GM23338 (cell line): ENCODE results near the gene COBL. TPM values are rescaled to one million over a fixed set of nuclear protein-coding genes. Genes with fewer than 3 reads are reported as not detected.

ENCODE experiments used
- ATAC-seq: fragments of 200-7000 bp; cut with Tn5 transposase; 3 replicates; pipeline ENCODE4 v1.9.1; 2020
- DNase-seq: peaks from one replicate; pipeline ENCODE4 v3.0.0-alpha.2; 2015; ENCODE audit warnings: low spot score
- H2AFZ ChIP-seq: fragments of 200-600 bp; sonication (generic); 2 replicates; pipeline ENCODE4 v1.8.0; 2016; ENCODE audit warnings: antibody characterized with exemption, mild to moderate bottlenecking, moderate library complexity
- H3F3A ChIP-seq: fragments of 200-600 bp; sonication (generic); replicated peaks from 2 replicates; pipeline ENCODE4 v1.8.0; 2017; ENCODE audit warnings: antibody characterized with exemption, mixed run types, low read depth
- H3K27ac ChIP-seq: fragments of 200-600 bp; sonication (generic); 2 replicates; pipeline ENCODE4 v1.6.1; 2016; ENCODE audit warnings: low read depth
- H3K27me3 ChIP-seq: fragments of 200-600 bp; sonication (generic); 2 replicates; pipeline ENCODE4 v1.8.0; 2016; ENCODE audit warnings: mild to moderate bottlenecking, mixed run types, moderate library complexity; ENCODE audit not compliant: insufficient read depth
- H3K36me3 ChIP-seq: fragments of 200-600 bp; sonication (generic); 2 replicates; pipeline ENCODE4 v1.8.0; 2016; ENCODE audit warnings: mild to moderate bottlenecking; ENCODE audit not compliant: insufficient read depth
- H3K4me1 ChIP-seq: fragments of 200-600 bp; sonication (generic); 2 replicates; pipeline ENCODE4 v1.8.0; 2016; ENCODE audit warnings: mild to moderate bottlenecking, moderate library complexity; ENCODE audit not compliant: insufficient read depth
- H3K4me2 ChIP-seq: fragments of 200-600 bp; sonication (generic); 2 replicates; pipeline ENCODE4 v1.7.1; 2017; ENCODE audit warnings: mixed run types
- H3K4me3 ChIP-seq: fragments of 200-600 bp; sonication (generic); 2 replicates; pipeline ENCODE4 v1.6.1; 2016; ENCODE audit warnings: mixed run types
- H3K79me2 ChIP-seq: fragments of 200-600 bp; sonication (generic); replicated peaks from 2 replicates; pipeline ENCODE4 v1.8.0; 2017; ENCODE audit warnings: mild to moderate bottlenecking; ENCODE audit not compliant: insufficient read depth
- H3K9me2 ChIP-seq: fragments of 200-600 bp; sonication (generic); 2 replicates; pipeline ENCODE4 v1.8.0; 2017; ENCODE audit not compliant: insufficient read depth
- H4K20me1 ChIP-seq: fragments of 200-600 bp; sonication (generic); replicated peaks from 2 replicates; pipeline ENCODE4 v1.8.0; 2017; ENCODE audit warnings: mild to moderate bottlenecking; ENCODE audit not compliant: insufficient read depth
- H3K27ac Mint-ChIP-seq: 2 replicates; pipeline ENCODE4 v1.8.0; 2020; ENCODE audit warnings: inconsistent platforms, mild to moderate bottlenecking, moderate library complexity, mixed read lengths
- H3K27me3 Mint-ChIP-seq: 3 replicates; pipeline ENCODE4 v1.8.0; 2022; ENCODE audit warnings: low read depth, mild to moderate bottlenecking, moderate library complexity, mixed read lengths, inconsistent platforms; ENCODE audit not compliant: insufficient read depth, poor library complexity
- H3K36me3 Mint-ChIP-seq: 3 replicates; pipeline ENCODE4 v1.8.0; 2021; ENCODE audit warnings: low read depth, mild to moderate bottlenecking, inconsistent platforms, moderate library complexity, mixed read lengths
- H3K4me1 Mint-ChIP-seq: 3 replicates; pipeline ENCODE4 v1.8.0; 2020; ENCODE audit warnings: mild to moderate bottlenecking, inconsistent platforms, mixed read lengths
- H3K4me3 Mint-ChIP-seq: 3 replicates; pipeline ENCODE4 v1.8.0; 2021; ENCODE audit warnings: moderate library complexity, mild to moderate bottlenecking, inconsistent platforms, mixed read lengths
- H3K9me3 Mint-ChIP-seq: 3 replicates; pipeline ENCODE4 v1.8.0; 2020; ENCODE audit warnings: moderate library complexity, mild to moderate bottlenecking, inconsistent platforms, mixed read lengths
- CREB1 ChIP-seq: fragments of 250-450 bp; sonication (Bioruptor Pico); IDR thresholded peaks from 2 replicates; pipeline ENCODE4 v1.5.0; 2020; ENCODE audit warnings: low read depth, mild to moderate bottlenecking, moderate library complexity
- ETS1 ChIP-seq: IDR thresholded peaks from 2 replicates; pipeline ENCODE4 v1.6.1; 2016; ENCODE audit warnings: antibody characterized with exemption
- EZH2 ChIP-seq: fragments of 200-600 bp; sonication (generic); IDR thresholded peaks from one replicate; pipeline ENCODE4 v1.8.0; 2017; ENCODE audit warnings: antibody characterized with exemption, mild to moderate bottlenecking, low read depth; ENCODE audit not compliant: unreplicated experiment
- EZH2phosphoT487 ChIP-seq: fragments of 200-600 bp; sonication (generic); IDR thresholded peaks from one replicate; pipeline ENCODE4 v1.8.1; 2018; ENCODE audit warnings: antibody characterized with exemption; ENCODE audit not compliant: unreplicated experiment
- NANOG ChIP-seq: IDR thresholded peaks from 2 replicates; pipeline ENCODE4 v1.6.1; 2016; ENCODE audit warnings: antibody characterized with exemption, borderline replicate concordance
- REST ChIP-seq: IDR thresholded peaks from one replicate; pipeline ENCODE4 v1.6.1; 2018; ENCODE audit warnings: antibody characterized with exemption; ENCODE audit not compliant: unreplicated experiment
- STAT1 ChIP-seq: IDR thresholded peaks from one replicate; pipeline ENCODE4 v1.6.1; 2016; ENCODE audit warnings: antibody characterized with exemption; ENCODE audit not compliant: unreplicated experiment
- ZNF114 ChIP-seq: fragments of 250-450 bp; sonication (Bioruptor Pico); IDR thresholded peaks from 2 replicates; pipeline ENCODE4 v1.5.0; 2020; ENCODE audit warnings: mild to moderate bottlenecking, moderate library complexity
- ZNF331 ChIP-seq: fragments of 250-450 bp; sonication (Bioruptor Pico); IDR thresholded peaks from 2 replicates; pipeline ENCODE4 v1.5.0; 2020; ENCODE audit warnings: low read depth, mild to moderate bottlenecking, moderate library complexity
- ZNF462 ChIP-seq: fragments of 250-450 bp; sonication (Bioruptor Pico); IDR thresholded peaks from 2 replicates; pipeline ENCODE4 v1.5.0; 2020; ENCODE audit warnings: mild to moderate bottlenecking, moderate library complexity
- polyA plus RNA-seq: library from polyadenylated mRNA; unstranded; fragments of >200 nt; fragmentation: Nextera tagmentation; extraction: Ambion mirVana; gene quantifications from 2 replicates; pipeline ENCODE4 v1.2.1, GENCODE V29; 2016
- total RNA-seq: library from RNA; depleted of rRNA; stranded (reverse); fragments of >200 nt; shearing (Covaris generic); gene quantifications from 2 replicates; pipeline ENCODE4 v1.2.3, GENCODE V29; 2014

Gene COBL
- total and polyA plus RNA-seq, 2 experiments from 2014 or later = 18.3 to 51.9 TPM

GRCh38 chr7:51012569-51013217 lies 303.9 kb downstream of the COBL start:
- Mint-ChIP-seq H3K27ac (no peak overlapping the region), H3K4me1 (no peaks in the 10 kb centered on the region), H3K4me3 (no peak overlapping the region), H3K36me3 (no peaks in the 10 kb centered on the region; the same call in 2 of the 3 replicates), H3K27me3 (peaks cover 10% of the 10 kb centered on the region), H3K9me3 (no peaks in the 10 kb centered on the region; the same call in 2 of the 3 replicates)
- Histone ChIP-seq H3K27ac (no peak overlapping the region), H3K36me3 (no peaks in the 10 kb centered on the region), H3K9me2 (peaks cover 7% of the 10 kb centered on the region; the same call in 1 of the 2 replicates), H3K4me1 (no peaks in the 10 kb centered on the region), H3K4me3 (no peak overlapping the region), H3K4me2 (no peak overlapping the region), H3F3A (no peaks in the 10 kb centered on the region), H3K27me3 (no peaks in the 10 kb centered on the region), H3K79me2 (no peaks in the 10 kb centered on the region), H2AFZ (no peak overlapping the region), H4K20me1 (no peaks in the 10 kb centered on the region)
- no peak for TF ChIP-seq ZNF331
- no peak for TF ChIP-seq NANOG
- no peak for DNase-seq
- no peak for ATAC-seq

GRCh38 chr7:51011710-51012350 lies 304.8 kb downstream of the COBL start:
- no peak overlapping the region for H3K4me3 ChIP-seq
- no peak overlapping the region for H3K27ac ChIP-seq
- H3K36me3 ChIP-seq = no peaks in the 10 kb centered on the region
- Mint-ChIP-seq H3K27me3 (peaks cover 10% of the 10 kb centered on the region), H3K27ac (no peak overlapping the region), H3K4me3 (no peak overlapping the region), H3K36me3 (no peaks in the 10 kb centered on the region; the same call in 2 of the 3 replicates), H3K9me3 (no peaks in the 10 kb centered on the region; the same call in 2 of the 3 replicates), H3K4me1 (no peaks in the 10 kb centered on the region)
- peaks cover 7% of the 10 kb centered on the region; the same call in 1 of the 2 replicates for H3K9me2 ChIP-seq
- DNase-seq = no peak
- H3K4me1 ChIP-seq = no peaks in the 10 kb centered on the region
- H3K27me3 ChIP-seq = no peaks in the 10 kb centered on the region
- H3K4me2 ChIP-seq = no peak overlapping the region
- no peak overlapping the region for H2AFZ ChIP-seq
- ATAC-seq = no peak
- no peaks in the 10 kb centered on the region for H3K79me2 ChIP-seq
- H4K20me1 ChIP-seq = no peaks in the 10 kb centered on the region
- H3F3A ChIP-seq = no peaks in the 10 kb centered on the region
- TF ChIP-seq STAT1 (no peak), EZH2phosphoT487 (no peak), REST (no peak), ZNF331 (no peak), CREB1 (CRISPR knock-in tag) (no peak), ZNF114 (CRISPR knock-in tag) (no peak), NANOG (no peak), ZNF462 (CRISPR knock-in tag) (no peak), ETS1 (no peak), EZH2 (no peak)
